GM21423 (cell line): ENCODE results near the gene TASP1.
"Not testable (repeated sequence)": the region's sequence is repeated elsewhere in the genome, so short reads cannot be mapped to it uniquely, and the experiment has no call there.

Experiments used
- ATAC-seq: cut with Tn5 transposase; IDR thresholded peaks from one replicate; pipeline ENCODE4 v1.9.1; 2021; ENCODE audit warnings: mild to moderate bottlenecking, moderate library complexity; ENCODE audit not compliant: unreplicated experiment

The TASP1 gene

DNA sequence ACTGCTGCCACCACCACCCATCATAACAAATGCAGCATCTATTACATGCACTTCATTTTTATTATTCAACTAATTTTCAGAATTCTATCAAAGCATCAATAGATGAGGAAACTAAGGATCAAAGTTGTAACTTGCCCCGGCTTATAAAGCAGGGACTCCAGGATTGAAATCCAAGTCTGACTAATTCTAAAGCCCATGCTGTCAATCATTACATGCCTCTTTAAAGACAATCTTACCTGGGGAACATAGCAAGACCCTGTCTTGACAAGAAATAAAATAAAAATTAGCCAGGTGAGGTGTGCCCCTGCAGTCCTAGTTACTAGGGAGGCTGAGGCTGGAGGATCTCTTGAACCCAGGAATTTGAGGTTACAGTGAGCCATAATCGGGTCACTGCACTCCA lies 235.3 kb downstream of the TASP1 start:
- no peak for ATAC-seq

GRCh38 chr20:13402986-13403385 lies 235.7 kb downstream of the TASP1 start:
- no peak for ATAC-seq

DNA sequence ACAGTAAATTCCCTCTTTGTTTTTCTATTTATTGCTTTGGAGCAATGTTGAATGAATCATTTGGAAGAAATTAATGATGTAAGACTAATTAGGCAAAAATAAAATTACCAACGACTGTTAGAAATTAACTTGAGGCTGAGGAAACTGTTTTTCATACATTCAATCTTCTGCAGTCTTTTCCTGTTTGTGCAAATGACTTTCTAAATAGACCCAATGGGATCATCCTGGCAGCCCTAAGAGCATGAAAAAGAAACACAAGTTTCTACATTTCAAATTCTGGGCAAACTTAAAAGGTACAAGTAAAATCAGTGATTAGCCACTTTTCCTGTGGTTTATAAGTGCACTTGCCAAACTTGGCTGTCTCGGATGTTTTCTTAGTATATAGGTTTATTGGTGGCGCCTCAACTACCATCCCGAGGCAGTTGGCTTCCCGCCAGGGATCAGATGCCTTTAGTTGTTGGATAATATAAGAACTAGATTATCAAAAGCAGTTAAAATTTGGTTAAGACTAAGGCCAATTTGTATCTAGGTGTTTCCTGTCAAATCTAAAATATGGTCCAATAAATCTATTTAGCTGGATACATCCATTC lies 236.5 kb downstream of the TASP1 start:
- ATAC-seq = no peak

DNA sequence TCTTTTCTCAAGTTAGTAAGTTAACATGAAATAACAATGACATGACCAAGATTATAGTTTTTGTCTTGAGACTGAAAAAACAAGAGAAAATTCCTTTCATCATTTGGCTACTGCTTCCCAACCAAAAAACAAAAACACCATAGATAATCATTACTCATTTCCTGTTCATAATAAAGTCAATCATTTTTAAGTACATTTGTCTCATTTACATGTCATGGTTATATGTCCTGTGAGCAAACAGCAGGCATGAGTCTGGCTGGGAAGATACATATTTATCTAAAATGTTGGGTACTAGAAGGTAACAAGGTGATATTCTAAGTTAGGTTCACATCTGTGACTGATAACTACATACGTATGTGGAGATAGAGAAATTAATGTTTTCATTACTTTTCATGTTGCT lies 237.1 kb downstream of the TASP1 start:
- no peak for ATAC-seq

- ATAC-seq = no peak
These were observed 238.3 kb downstream of the TASP1 start for GRCh38 chr20:13400453-13400852.

DNA sequence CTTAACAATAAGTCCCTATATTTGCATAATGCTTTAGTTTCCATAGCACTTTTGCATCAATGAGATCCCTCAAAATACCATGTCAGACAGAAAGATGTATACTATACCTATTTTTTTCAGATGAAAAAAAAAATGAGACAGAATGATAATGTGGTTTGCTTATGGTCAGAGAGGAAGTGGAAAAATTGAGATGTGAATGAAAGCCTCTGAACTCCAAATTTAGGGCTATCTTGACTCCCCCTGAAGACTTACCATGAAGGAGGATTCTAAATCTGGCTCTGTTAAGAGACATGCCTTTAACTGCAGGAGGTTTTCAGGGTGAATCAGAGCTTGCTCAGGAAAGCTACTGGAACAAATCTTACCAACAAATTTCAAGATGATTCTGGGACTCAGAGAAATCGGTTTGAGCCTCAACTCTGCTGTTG lies 241.4 kb downstream of the TASP1 start:
- ATAC-seq = no peak

DNA sequence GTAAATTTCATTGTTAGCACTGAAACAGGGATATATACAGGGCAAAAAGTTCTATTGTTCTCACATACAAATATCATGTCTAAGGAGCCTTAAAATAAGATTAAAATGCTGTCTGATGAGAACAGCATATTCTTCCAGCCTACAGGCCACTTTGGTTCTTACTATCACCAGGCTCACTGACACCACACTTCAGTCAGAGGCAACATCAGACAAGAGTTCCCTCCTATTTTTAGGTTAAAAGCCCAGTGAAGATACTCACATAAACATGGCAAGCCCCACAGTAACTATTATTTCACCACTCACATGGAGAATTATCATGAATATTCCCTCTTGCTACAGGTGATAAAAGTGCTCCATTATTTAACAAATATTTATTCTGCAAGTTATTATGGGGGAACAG lies 241.9 kb downstream of the TASP1 start:
- ATAC-seq = no peak

- ATAC-seq = no peak
These were observed 242.7 kb downstream of the TASP1 start for GRCh38 chr20:13396022-13396421.

DNA sequence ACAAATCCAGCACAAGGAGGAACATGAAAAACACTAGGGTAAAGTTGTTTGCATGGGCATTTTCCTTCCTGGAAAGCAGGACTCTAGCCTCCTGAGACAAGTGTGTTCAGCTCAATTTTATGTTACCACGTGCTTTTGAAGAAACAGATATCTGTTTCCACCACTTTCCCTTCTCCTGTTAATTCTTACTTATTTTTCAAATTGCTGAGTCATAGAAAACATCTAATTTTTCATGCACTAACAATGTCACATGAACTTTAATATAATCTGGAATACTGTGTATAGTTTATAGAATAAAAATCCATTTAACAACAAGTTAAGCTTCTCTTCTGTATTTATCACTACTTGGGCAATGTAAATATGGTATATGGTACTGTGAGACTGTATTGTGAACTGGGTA lies 243.5 kb downstream of the TASP1 start:
- no peak for ATAC-seq

- ATAC-seq = no peak
These were observed 246.3 kb downstream of the TASP1 start for GRCh38 chr20:13392391-13392790.

DNA sequence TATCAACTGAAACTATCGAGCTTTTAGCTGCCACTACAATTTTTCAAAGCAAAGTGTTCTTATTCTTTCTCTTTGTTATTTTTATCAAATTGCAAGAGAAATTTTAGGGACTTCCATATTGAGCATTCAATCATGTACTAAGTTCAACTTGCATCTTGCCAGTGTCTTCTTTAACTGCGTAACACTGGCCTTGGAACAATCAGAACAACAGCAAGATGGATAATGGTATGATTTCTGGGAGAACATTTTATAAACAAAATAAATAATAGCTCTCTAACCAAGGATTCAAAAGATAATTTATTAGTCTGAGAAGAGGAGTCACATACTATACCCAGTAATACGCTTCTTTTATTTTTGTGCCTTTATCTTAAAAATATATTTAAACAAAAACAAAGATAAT lies 249.6 kb downstream of the TASP1 start:
- no peak for ATAC-seq

- no peak for ATAC-seq
These were observed 254.6 kb downstream of the TASP1 start for GRCh38 chr20:13384132-13384531.

DNA sequence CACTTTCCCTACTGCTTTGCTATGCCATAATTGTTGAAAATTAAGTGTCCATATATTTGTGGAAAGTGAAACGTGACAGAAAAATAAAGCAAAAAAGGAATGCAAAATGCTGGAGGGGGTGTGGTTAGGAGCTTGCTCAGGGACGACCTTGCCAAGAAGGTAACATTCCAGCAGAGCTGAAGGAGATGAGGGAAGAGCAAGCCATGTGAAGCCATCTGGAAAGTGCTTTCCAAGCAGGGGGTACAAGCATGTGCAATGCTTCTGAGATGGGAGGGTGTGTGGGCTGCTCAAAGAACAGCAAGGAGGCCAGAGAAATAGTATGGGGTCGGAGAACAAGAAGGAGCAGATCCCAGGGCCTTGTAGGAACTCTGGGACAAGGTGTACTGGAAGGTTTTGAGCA lies 255.9 kb downstream of the TASP1 start:
- ATAC-seq = no peak

DNA sequence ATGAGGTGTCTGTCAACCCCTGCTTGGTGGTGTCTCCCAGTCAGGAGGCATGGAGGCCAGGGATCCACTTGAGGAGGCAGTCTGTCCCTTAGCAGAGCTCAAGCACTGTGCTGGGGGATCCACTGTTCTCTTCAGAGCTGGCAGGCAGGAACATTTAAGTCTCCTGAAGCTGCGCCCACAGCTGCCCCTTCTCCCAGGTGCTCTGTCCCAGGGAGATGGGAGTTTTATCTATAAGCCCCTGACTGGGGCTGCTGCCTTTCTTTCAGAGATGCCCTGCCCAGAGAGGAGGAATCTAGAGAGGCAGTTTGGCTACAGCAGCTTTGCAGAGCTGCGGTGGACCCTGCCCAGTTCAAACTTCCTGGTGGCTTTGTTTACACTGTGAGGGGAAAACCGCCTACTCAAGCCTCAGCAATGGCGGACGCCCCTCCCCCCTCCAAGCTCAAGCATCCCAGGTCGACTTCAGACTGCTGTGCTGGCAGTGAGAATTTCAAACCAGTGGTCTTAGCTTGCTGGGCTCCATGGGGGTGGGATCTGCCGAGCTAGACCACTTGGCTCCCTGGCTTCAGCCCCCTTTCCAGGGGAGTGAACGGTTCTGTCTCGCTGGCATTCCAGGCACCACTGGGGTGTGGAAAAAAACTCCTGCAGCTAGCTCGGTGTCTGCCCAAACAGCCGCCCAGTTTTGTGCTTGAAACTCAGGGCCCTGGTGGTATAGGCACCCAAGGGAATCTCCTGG lies 258.1 kb downstream of the TASP1 start:
- not testable (repeated sequence) for ATAC-seq

DNA sequence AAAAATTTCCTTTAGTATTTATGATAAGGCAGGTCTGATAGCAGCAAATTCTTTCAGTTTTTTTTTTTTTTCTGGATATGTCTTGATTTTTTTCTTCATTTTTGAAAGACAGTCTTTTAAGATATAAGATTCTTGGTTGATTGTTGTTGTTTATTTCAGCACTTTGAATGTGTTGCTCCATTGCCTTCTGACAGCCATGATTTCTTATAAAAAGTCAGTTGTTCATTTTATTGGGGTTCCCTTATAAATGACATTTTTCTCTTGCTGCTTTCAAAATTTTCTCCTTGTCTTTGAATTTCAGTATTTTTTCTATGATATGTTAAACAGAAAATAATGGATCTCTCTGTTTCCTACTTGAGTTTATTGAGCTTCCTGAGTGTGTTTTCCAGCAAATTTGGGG lies 265.3 kb downstream of the TASP1 start:
- ATAC-seq = no peak

GRCh38 chr20:13364278-13365170 lies 274.2 kb downstream of the TASP1 start:
- ATAC-seq = no peak

GRCh38 chr20:13363473-13363872 lies 275.3 kb downstream of the TASP1 start:
- ATAC-seq = no peak

DNA sequence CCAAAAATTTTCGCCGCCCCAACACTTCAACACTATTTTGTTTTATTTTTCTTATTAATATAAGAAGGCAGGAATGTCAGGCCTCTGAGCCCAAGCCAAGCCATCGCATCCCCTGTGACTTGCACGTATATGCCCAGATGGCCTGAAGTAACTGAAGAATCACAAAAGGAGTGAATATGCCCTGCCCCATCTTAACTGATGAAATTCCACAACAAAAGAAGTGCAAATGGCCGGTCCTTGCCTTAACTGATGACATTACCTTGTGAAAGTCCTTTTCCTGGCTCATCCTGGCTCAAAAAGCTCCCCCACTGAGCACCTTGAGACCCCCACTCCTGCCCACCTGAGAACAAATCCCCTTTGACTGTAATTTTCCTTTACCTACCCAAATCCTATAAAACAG lies 276.6 kb downstream of the TASP1 start:
- not testable (repeated sequence) for ATAC-seq

- not testable (repeated sequence) for ATAC-seq
These were observed 279.8 kb downstream of the TASP1 start for GRCh38 chr20:13358936-13359335.

DNA sequence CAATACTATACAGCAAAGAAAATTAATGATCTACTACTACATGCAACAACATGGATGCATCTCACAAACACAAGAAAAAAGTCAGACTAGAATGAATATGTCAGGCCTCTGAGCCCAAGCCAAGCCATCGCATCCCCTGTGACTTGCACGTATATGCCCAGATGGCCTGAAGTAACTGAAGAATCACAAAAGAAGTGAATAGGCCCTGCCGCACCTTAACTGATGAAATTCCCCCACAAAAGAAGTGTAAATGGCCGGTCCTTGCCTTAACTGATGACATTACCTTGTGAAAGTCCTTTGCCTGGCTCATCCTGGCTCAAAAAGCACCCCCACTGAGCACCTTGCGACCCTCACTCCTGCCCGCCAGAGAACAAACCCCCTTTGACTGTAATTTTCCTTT lies 280.9 kb downstream of the TASP1 start:
- ATAC-seq = not testable (repeated sequence)

- no peak for ATAC-seq
These were observed 282.1 kb downstream of the TASP1 start for GRCh38 chr20:13356591-13356990.
